ENCODE results near the gene SLC35A4.

GRCh38 chr5:140608722-140609121 lies 44.1 kb downstream of the SLC35A4 start:
- TF ChIP-seq EZH2 (IDR thresholded peaks at IDR 0.05) (no peak), POLR2AphosphoS5 (IDR thresholded peaks at IDR 0.05; ENCODE audit: borderline replicate concordance, low read depth, low read length) (no peak)
